Measurements from ENCODE around the gene SHOC2. TPM values are rescaled to one million over a fixed set of nuclear protein-coding genes. Genes with fewer than 3 reads are reported as not detected.

SHOC2 gene
- polyA plus RNA-seq, 1 of the 3 experiments (the other 2 are of a cell fraction), result 6.9 TPM

DNA sequence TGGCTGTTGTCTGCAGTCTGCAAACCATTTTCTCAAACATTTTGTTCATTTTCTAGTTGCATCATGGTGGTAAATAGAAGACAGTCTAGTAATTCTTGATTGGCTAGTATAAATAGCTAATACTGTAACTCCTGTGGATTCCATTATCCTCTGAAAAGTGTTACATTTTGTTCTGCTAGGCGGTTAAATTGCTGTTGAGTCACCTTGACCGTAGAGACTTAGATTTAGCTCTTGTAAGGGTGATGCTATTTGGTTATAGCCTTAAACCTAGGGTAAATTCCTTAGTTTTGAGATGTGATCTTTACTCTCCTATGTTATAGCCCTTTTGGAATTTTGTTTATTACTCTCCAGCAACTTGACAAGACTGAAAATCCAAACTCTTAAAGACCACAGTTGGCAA lies 58.8 kb downstream of the SHOC2 start:
- Histone ChIP-seq H3K4me3 (ENCODE audit: low read depth in 2 of 2, low read length in 1 of 2) (no peak overlapping the region), H3K79me2 (ENCODE audit: insufficient read depth) (peaks cover 91% of the 10 kb centered on the region), H3K4me1 (ENCODE audit: control insufficient read depth in 1 of 2, insufficient read depth in 2 of 2, low read depth in 1 of 2, low read length in 1 of 2) (no peaks in the 10 kb centered on the region), H3K4me2 (no peak overlapping the region), H2AFZ (ENCODE audit: low read depth) (no peak overlapping the region), H3F3A (replicated peaks; ENCODE audit: insufficient read depth) (peaks cover 3% of the 10 kb centered on the region), H3K9ac (no peak overlapping the region), H3K27ac (ENCODE audit: low read depth in 2 of 2, low read length in 1 of 2) (no peak overlapping the region; a peak in 1 of 4 replicates), H3K36me3 (replicated peaks in 1 of 2; ENCODE audit: control insufficient read depth in 1 of 2, insufficient read depth in 2 of 2, low read length in 1 of 2) (peaks cover 4 to 26% of the 10 kb centered on the region in 2 experiments), H3K9me2 (no peaks in the 10 kb centered on the region), H3K9me3 (no peaks in the 10 kb centered on the region), H4K20me1 (ENCODE audit: insufficient read depth) (peaks cover 19% of the 10 kb centered on the region; the same call in 1 of the 2 replicates), H3K27me3 (ENCODE audit: insufficient read depth) (no peaks in the 10 kb centered on the region)
- ChIA-PET POLR2A (no interaction called here), CTCF (interaction anchor here (0.8 kb wide), 1 partner anchor 14 kb away, joined by 3 read pairs; no protein-coding TSS in a partner anchor)
- DNase-seq, result no peak
- no peak for TF ChIP-seq SIN3A (IDR thresholded peaks at IDR 0.05; ENCODE audit: borderline replicate concordance, low read depth, low read length)
- TF ChIP-seq ELF1 (IDR thresholded peaks at IDR 0.05), result no peak
- TF ChIP-seq JUND (IDR thresholded peaks at IDR 0.05), result no peak
- 100% methylated on average over 2 of the region's 2 CpGs for WGBS (ENCODE audit: low lambda C conversion rate)

DNA sequence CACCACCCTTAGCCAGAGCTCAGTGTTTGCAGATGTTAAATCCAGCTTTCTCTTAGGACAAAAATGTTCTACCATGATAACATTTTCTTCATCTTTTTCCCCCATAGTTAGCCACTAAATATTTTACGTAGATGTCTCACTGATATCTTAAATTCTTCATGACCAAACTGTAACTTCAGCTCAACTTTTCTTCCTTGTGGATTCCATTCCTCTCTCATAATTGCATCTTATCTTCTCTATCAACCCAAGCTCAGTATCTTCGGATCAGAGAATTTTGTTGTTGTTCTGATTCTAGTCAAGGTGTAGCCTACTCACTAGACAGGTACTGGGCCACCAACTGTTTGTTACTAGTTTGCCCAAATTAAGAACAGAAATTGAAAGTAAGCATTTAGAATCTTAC lies 60.2 kb downstream of the SHOC2 start:
- no peak overlapping the region for H3K9ac ChIP-seq
- POLR2A ChIA-PET, result no interaction called here
- 91% methylated on average over 2 of the region's 2 CpGs for WGBS (ENCODE audit: low lambda C conversion rate)
- no peaks in the 10 kb centered on the region for H3K9me2 ChIP-seq
- peaks cover 3% of the 10 kb centered on the region for H3F3A ChIP-seq (replicated peaks; ENCODE audit: insufficient read depth)
- no peaks in the 10 kb centered on the region for H3K4me1 ChIP-seq (ENCODE audit: control insufficient read depth in 1 of 2, insufficient read depth in 2 of 2, low read depth in 1 of 2, low read length in 1 of 2)
- H3K79me2 ChIP-seq (ENCODE audit: insufficient read depth), result peaks cover 92% of the 10 kb centered on the region
- H3K36me3 ChIP-seq (replicated peaks in 1 of 2; ENCODE audit: control insufficient read depth in 1 of 2, insufficient read depth in 2 of 2, low read length in 1 of 2), result peaks cover 4 to 18% of the 10 kb centered on the region in 2 experiments
- CTCF ChIA-PET, result no interaction called here
- no peak for TF ChIP-seq FOXM1 (IDR thresholded peaks at IDR 0.05; ENCODE audit: low read depth)
- no peak for DNase-seq
- H3K27me3 ChIP-seq (ENCODE audit: insufficient read depth), result no peaks in the 10 kb centered on the region
- H3K4me2 ChIP-seq, result no peak overlapping the region
- H3K9me3 ChIP-seq, result no peaks in the 10 kb centered on the region
- no peak overlapping the region for H3K27ac ChIP-seq (ENCODE audit: low read depth in 2 of 2, low read length in 1 of 2)
- H2AFZ ChIP-seq (ENCODE audit: low read depth), result no peak overlapping the region
- H4K20me1 ChIP-seq (ENCODE audit: insufficient read depth), result peaks cover 12% of the 10 kb centered on the region; the same call in 1 of the 2 replicates
- no peak overlapping the region for H3K4me3 ChIP-seq (ENCODE audit: low read depth in 2 of 2, low read length in 1 of 2)

DNA sequence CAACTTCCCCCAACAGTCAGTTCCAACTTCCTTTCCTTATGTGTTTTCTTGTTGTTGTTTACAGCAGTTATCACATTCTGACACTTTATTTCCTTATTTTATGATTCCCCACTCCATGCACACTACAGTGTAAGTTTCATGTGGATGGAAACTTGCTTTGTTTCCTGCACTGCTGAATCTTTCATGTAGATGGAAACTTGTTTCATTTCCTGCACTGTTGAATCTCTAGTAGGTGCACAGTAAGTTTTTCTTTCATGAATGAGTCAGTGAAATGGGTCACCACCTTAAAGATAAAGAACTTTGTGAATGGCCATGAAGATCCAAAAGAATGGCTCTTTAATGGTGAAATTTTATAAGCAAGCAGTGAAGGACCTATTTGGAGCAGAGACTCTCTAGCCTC lies 61.4 kb downstream of the SHOC2 start:
- Histone ChIP-seq H3K9ac (no peak overlapping the region), H3K4me2 (no peak overlapping the region), H3K4me3 (ENCODE audit: low read depth in 2 of 2, low read length in 1 of 2) (no peak overlapping the region), H3F3A (replicated peaks; ENCODE audit: insufficient read depth) (peaks cover 3% of the 10 kb centered on the region), H2AFZ (ENCODE audit: low read depth) (no peak overlapping the region), H3K4me1 (ENCODE audit: control insufficient read depth in 1 of 2, insufficient read depth in 2 of 2, low read depth in 1 of 2, low read length in 1 of 2) (no peaks in the 10 kb centered on the region), H3K9me3 (no peaks in the 10 kb centered on the region), H3K79me2 (ENCODE audit: insufficient read depth) (peaks cover 91% of the 10 kb centered on the region), H3K36me3 (replicated peaks in 1 of 2; ENCODE audit: control insufficient read depth in 1 of 2, insufficient read depth in 2 of 2, low read length in 1 of 2) (peaks cover 6 to 16% of the 10 kb centered on the region in 2 experiments), H3K9me2 (no peaks in the 10 kb centered on the region), H4K20me1 (ENCODE audit: insufficient read depth) (peaks cover 12% of the 10 kb centered on the region; the same call in 1 of the 2 replicates), H3K27me3 (ENCODE audit: insufficient read depth) (no peaks in the 10 kb centered on the region), H3K27ac (ENCODE audit: low read depth in 2 of 2, low read length in 1 of 2) (no peak overlapping the region)
- ChIA-PET CTCF (no interaction called here), POLR2A (no interaction called here)
- no peak for DNase-seq
- TF ChIP-seq POLR2AphosphoS5 (IDR thresholded peaks at IDR 0.05; ENCODE audit: low read depth, low read length), result no peak
- TF ChIP-seq, protein P1, sequence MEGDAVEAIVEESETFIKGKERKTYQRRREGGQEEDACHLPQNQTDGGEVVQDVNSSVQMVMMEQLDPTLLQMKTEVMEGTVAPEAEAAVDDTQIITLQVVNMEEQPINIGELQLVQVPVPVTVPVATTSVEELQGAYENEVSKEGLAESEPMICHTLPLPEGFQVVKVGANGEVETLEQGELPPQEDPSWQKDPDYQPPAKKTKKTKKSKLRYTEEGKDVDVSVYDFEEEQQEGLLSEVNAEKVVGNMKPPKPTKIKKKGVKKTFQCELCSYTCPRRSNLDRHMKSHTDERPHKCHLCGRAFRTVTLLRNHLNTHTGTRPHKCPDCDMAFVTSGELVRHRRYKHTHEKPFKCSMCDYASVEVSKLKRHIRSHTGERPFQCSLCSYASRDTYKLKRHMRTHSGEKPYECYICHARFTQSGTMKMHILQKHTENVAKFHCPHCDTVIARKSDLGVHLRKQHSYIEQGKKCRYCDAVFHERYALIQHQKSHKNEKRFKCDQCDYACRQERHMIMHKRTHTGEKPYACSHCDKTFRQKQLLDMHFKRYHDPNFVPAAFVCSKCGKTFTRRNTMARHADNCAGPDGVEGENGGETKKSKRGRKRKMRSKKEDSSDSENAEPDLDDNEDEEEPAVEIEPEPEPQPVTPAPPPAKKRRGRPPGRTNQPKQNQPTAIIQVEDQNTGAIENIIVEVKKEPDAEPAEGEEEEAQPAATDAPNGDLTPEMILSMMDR (IDR thresholded peaks at IDR 0.05), result no peak
- no peak for TF ChIP-seq EP300 (IDR thresholded peaks at IDR 0.05; ENCODE audit: borderline replicate concordance in 1 of 2, low read depth in 1 of 2, low read length in 1 of 2)
- TF ChIP-seq RAD21 (IDR thresholded peaks at IDR 0.05; ENCODE audit: low read length), result no peak
- TF ChIP-seq, protein P2, sequence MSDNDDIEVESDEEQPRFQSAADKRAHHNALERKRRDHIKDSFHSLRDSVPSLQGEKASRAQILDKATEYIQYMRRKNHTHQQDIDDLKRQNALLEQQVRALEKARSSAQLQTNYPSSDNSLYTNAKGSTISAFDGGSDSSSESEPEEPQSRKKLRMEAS (IDR thresholded peaks at IDR 0.05; ENCODE audit: low read depth), result no peak
- no peak for TF ChIP-seq TAF1 (IDR thresholded peaks at IDR 0.05; ENCODE audit: borderline replicate concordance, low read depth, low read length)
- TF ChIP-seq, protein P3, sequence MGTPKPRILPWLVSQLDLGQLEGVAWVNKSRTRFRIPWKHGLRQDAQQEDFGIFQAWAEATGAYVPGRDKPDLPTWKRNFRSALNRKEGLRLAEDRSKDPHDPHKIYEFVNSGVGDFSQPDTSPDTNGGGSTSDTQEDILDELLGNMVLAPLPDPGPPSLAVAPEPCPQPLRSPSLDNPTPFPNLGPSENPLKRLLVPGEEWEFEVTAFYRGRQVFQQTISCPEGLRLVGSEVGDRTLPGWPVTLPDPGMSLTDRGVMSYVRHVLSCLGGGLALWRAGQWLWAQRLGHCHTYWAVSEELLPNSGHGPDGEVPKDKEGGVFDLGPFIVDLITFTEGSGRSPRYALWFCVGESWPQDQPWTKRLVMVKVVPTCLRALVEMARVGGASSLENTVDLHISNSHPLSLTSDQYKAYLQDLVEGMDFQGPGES (IDR thresholded peaks at IDR 0.05; ENCODE audit: low read depth, low read length), result no peak
- TF ChIP-seq, protein P4, sequence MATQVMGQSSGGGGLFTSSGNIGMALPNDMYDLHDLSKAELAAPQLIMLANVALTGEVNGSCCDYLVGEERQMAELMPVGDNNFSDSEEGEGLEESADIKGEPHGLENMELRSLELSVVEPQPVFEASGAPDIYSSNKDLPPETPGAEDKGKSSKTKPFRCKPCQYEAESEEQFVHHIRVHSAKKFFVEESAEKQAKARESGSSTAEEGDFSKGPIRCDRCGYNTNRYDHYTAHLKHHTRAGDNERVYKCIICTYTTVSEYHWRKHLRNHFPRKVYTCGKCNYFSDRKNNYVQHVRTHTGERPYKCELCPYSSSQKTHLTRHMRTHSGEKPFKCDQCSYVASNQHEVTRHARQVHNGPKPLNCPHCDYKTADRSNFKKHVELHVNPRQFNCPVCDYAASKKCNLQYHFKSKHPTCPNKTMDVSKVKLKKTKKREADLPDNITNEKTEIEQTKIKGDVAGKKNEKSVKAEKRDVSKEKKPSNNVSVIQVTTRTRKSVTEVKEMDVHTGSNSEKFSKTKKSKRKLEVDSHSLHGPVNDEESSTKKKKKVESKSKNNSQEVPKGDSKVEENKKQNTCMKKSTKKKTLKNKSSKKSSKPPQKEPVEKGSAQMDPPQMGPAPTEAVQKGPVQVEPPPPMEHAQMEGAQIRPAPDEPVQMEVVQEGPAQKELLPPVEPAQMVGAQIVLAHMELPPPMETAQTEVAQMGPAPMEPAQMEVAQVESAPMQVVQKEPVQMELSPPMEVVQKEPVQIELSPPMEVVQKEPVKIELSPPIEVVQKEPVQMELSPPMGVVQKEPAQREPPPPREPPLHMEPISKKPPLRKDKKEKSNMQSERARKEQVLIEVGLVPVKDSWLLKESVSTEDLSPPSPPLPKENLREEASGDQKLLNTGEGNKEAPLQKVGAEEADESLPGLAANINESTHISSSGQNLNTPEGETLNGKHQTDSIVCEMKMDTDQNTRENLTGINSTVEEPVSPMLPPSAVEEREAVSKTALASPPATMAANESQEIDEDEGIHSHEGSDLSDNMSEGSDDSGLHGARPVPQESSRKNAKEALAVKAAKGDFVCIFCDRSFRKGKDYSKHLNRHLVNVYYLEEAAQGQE (IDR thresholded peaks at IDR 0.05; ENCODE audit: low read depth, low read length), result no peak
- TF ChIP-seq TEAD4 (IDR thresholded peaks at IDR 0.05; ENCODE audit: borderline replicate concordance, insufficient read depth), result no peak
- no peak for TF ChIP-seq RFX5 (IDR thresholded peaks at IDR 0.05; ENCODE audit: low read length)
- TF ChIP-seq MEF2A (IDR thresholded peaks at IDR 0.05; ENCODE audit: borderline replicate concordance, low read depth), result no peak
- no peak for TF ChIP-seq FOXM1 (IDR thresholded peaks at IDR 0.05; ENCODE audit: low read depth)
- TF ChIP-seq SMC3 (IDR thresholded peaks at IDR 0.05; ENCODE audit: low read depth, low read length), result no peak
- TF ChIP-seq SIN3A (IDR thresholded peaks at IDR 0.05; ENCODE audit: borderline replicate concordance, low read depth, low read length), result no peak

Measured in SK-N-SH (cell line).